ENCODE results near the gene CSF1.

GRCh38 chr1:109884242-109884891, 26.3 kb upstream of the CSF1 start:
- TF ChIP-seq CTCF (IDR thresholded peaks at IDR 0.05), result no peak
- no peak for TF ChIP-seq POLR2A (IDR thresholded peaks at IDR 0.05)

All from Peyer's patch (tissue), 4 donors.